K562 (cell line): Measurements from ENCODE around the gene PTPN20. TPM values are rescaled to one million over a fixed set of nuclear protein-coding genes. Genes with fewer than 3 reads are reported as not detected.

Source experiments
- ATAC-seq: fragments of 200-7000 bp; cut with Tn5 transposase; 3 replicates; pipeline ENCODE4 v1.9.1; 2020; ENCODE audit warnings: moderate library complexity
- BruUV-seq: library from RNA; stranded (reverse); fragments of 400-500 nt; replicated peaks from 2 replicates; lab custom pipeline; 2021; lab: Mats Ljungman, UMichigan
- CTCF ChIA-PET: fragments of 300-600 bp; formaldehyde crosslinking; extraction: SDS; loops from one replicate; lab custom pipeline; 2021; ENCODE audit warnings: low intra/inter-chr PET ratio; lab: Yijun Ruan, JAX
- POLR2A ChIA-PET: fragments of 300-600, 350-650 bp; sonication (Branson Sonifier 250); formaldehyde crosslinking; extraction: SDS; loops from one replicate; lab custom pipeline; 2021; ENCODE audit warnings: antibody characterized with exemption, inconsistent platforms; lab: Yijun Ruan, JAX
- DNase-seq, 4 experiments: peaks; one replicate each; pipeline versions ENCODE4 v3.0.0 to v3.0.0-alpha.2; 2011 to 2018; ENCODE audit warnings: low spot score in 3 of 4, mixed read lengths in 3 of 4; ENCODE audit errors: extremely low read depth in 1 of 4
- FAIRE-seq: peaks from 2 replicates; lab custom pipeline; 2011; peaks lifted over from hg19 to GRCh38; lab: Jason Lieb, UNC
- H2AFZ ChIP-seq: 2 replicates; pipeline ENCODE4 v1.6.0; 2011; ENCODE audit warnings: low read depth, low read length, control low read depth, inconsistent platforms
- H3K27ac ChIP-seq: fragments of 200-600 bp; 3 replicates; pipeline ENCODE4 v1.8.0; 2011; ENCODE audit warnings: low read depth, mild to moderate bottlenecking, control low read depth, inconsistent platforms, low read length, moderate library complexity, mixed read lengths; ENCODE audit errors: extremely low read depth
- H3K27me3 ChIP-seq, 2 experiments: fragments of 300-600 bp in 1 of 2; 2 replicates in 1 of 2; 3 replicates in 1 of 2; pipeline versions ENCODE4 v1.6.0 to v1.8.0; 2011; ENCODE audit warnings: inconsistent platforms in 2 of 2, low read length in 2 of 2, mild to moderate bottlenecking in 1 of 2, mixed read lengths in 1 of 2, moderate library complexity in 1 of 2; ENCODE audit not compliant: control insufficient read depth in 2 of 2, insufficient read depth in 2 of 2
- H3K36me3 ChIP-seq: fragments of 300-600 bp; 3 replicates; pipeline ENCODE4 v1.8.0; 2011; ENCODE audit warnings: mild to moderate bottlenecking, low read length, inconsistent platforms; ENCODE audit not compliant: control insufficient read depth, insufficient read depth
- H3K4me1 ChIP-seq, 2 experiments: fragments of 200-600 bp in 1 of 2; replicated peaks in 1 of 2; 2 replicates in 1 of 2; 3 replicates in 1 of 2; pipeline versions ENCODE4 v1.5.1 to v1.8.0; 2011; ENCODE audit warnings: inconsistent platforms in 2 of 2, low read length in 2 of 2, mild to moderate bottlenecking in 1 of 2, mixed read lengths in 1 of 2, moderate library complexity in 1 of 2; ENCODE audit not compliant: control insufficient read depth in 2 of 2, insufficient read depth in 2 of 2
- H3K4me2 ChIP-seq: 2 replicates; pipeline ENCODE4 v1.6.1; 2011; ENCODE audit warnings: low read length, control low read depth, inconsistent platforms, mixed read lengths; ENCODE audit not compliant: insufficient read depth
- H3K4me3 ChIP-seq: fragments of 200-600 bp; sonication (generic), shearing (Covaris generic); 2 replicates; pipeline ENCODE4 v1.5.1; 2016; ENCODE audit warnings: control low read depth, inconsistent platforms
- H3K79me2 ChIP-seq: fragments of 200-600 bp; 3 replicates; pipeline ENCODE4 v1.8.0; 2011; ENCODE audit warnings: low read length, inconsistent platforms; ENCODE audit not compliant: control insufficient read depth, insufficient read depth
- H3K9ac ChIP-seq, 2 experiments: 2 replicates each; pipeline versions ENCODE4 v1.6.0 to v1.6.1; 2011; ENCODE audit warnings: low read depth in 2 of 2, low read length in 2 of 2, control low read depth in 1 of 2, inconsistent platforms in 1 of 2, mild to moderate bottlenecking in 1 of 2, mixed read lengths in 1 of 2; ENCODE audit not compliant: insufficient read depth in 1 of 2
- H3K9me1 ChIP-seq: one replicate; pipeline ENCODE4 v1.6.0; 2011; ENCODE audit warnings: inconsistent platforms, mild to moderate bottlenecking, low read length, moderate library complexity; ENCODE audit not compliant: control insufficient read depth, insufficient read depth
- H3K9me3 ChIP-seq: replicated peaks from 2 replicates; pipeline ENCODE4 v1.5.1; 2011; ENCODE audit warnings: low read depth, low read length, inconsistent platforms; ENCODE audit not compliant: control insufficient read depth, insufficient read depth
- H4K20me1 ChIP-seq: replicated peaks from 2 replicates; pipeline ENCODE4 v1.6.1; 2011; ENCODE audit warnings: low read length, inconsistent platforms, mixed read lengths; ENCODE audit not compliant: control insufficient read depth, insufficient read depth
- ARHGAP35 ChIP-seq: fragments of 450-650 bp; IDR thresholded peaks from 2 replicates; pipeline ENCODE4 v1.6.1; 2018; ENCODE audit not compliant: partially characterized antibody
- CBX8 ChIP-seq: fragments of 200-600 bp; sonication (generic); IDR thresholded peaks from 2 replicates; pipeline ENCODE4 v1.6.1; 2012; ENCODE audit warnings: borderline replicate concordance, mixed run types, low read depth, mild to moderate bottlenecking, moderate library complexity, mixed read lengths, low read length, control low read depth, inconsistent platforms; ENCODE audit not compliant: poor library complexity, severe bottlenecking; ENCODE audit errors: extremely low read depth
- DPF2 ChIP-seq: fragments of 450-650 bp; IDR thresholded peaks from 2 replicates; pipeline ENCODE4 v1.6.1; 2016
- EHMT2 ChIP-seq: fragments of 450-650 bp; IDR thresholded peaks from 2 replicates; pipeline ENCODE4 v1.6.1; 2018; ENCODE audit warnings: antibody characterized with exemption
- ELF4 ChIP-seq: fragments of 450-650 bp; formaldehyde crosslinking; IDR thresholded peaks from 2 replicates; pipeline ENCODE4 v1.4.0; 2022; ENCODE audit warnings: missing genetic modification characterization
- HDAC1 ChIP-seq, 2 experiments: fragments of 450-650 bp; IDR thresholded peaks; 2 replicates each; pipeline ENCODE4 v1.6.1; 2016 to 2017; ENCODE audit warnings: inconsistent platforms in 1 of 2, mild to moderate bottlenecking in 1 of 2, moderate library complexity in 1 of 2
- HDGF ChIP-seq: fragments of 450-650 bp; IDR thresholded peaks from 2 replicates; pipeline ENCODE4 v1.6.1; 2016
- MLLT1 ChIP-seq, 2 experiments: fragments of 450-650 bp; IDR thresholded peaks; 2 replicates each; pipeline ENCODE4 v1.6.1; 2016
- MYBL2 ChIP-seq, 2 experiments: fragments of 450-650 bp in 1 of 2; sonication (generic) in 1 of 2; formaldehyde crosslinking in 1 of 2; IDR thresholded peaks; 2 replicates each; pipeline versions ENCODE4 v1.6.1 to v1.8.1; 2017 to 2022; ENCODE audit warnings: borderline replicate concordance in 1 of 2, inconsistent platforms in 1 of 2, low read depth in 1 of 2, mild to moderate bottlenecking in 1 of 2, missing genetic modification reagents in 1 of 2, moderate library complexity in 1 of 2
- PHF20 ChIP-seq: fragments of 450-650 bp; IDR thresholded peaks from 2 replicates; pipeline ENCODE4 v1.6.1; 2018; ENCODE audit not compliant: partially characterized antibody
- ZC3H11A ChIP-seq: IDR thresholded peaks from 2 replicates; pipeline ENCODE4 v1.6.1; 2012; ENCODE audit warnings: low read depth, low read length, improper control_type of control experiment
- ZC3H4 ChIP-seq: sonication (generic); formaldehyde crosslinking; IDR thresholded peaks from 2 replicates; pipeline ENCODE4 v1.9.0; 2021; ENCODE audit warnings: missing genetic modification reagents, borderline replicate concordance
- ZNF354B ChIP-seq: fragments of 250-450 bp; sonication (Bioruptor Pico); IDR thresholded peaks from 2 replicates; pipeline ENCODE4 v1.4.0; 2020
- WGBS: fragments of 100-300 bp; shearing (Covaris generic); methylation state at CpG from one replicate; pipeline ENCODE4 v1.1.6; 2016; ENCODE audit warnings: low coverage, mixed read lengths; ENCODE audit not compliant: insufficient coverage; ENCODE audit errors: missing lambda C conversion rate; 5-methylcytosine and 5-hydroxymethylcytosine counted together
- in situ Hi-C: fragments of 300-500 bp; cut with MboI; formaldehyde crosslinking; loops from 4 replicates; pipeline ENCODE4 v1.15.0; 2018; ENCODE audit warnings: inconsistent platforms, mixed read lengths
- intact Hi-C: fragments of 100-400 bp; cut with micrococcal nuclease; formaldehyde crosslinking; loops from 2 replicates; pipeline ENCODE4 v1.14.2; 2022
- polyA plus RNA-seq, 8 experiments: library from polyadenylated mRNA; depleted of rRNA in 4 of 8; stranded (reverse) in 5 of 8; unstranded in 3 of 8; fragments of >200 nt; fragmentation: Nextera tagmentation in 2 of 8; fragmentation: Illumina TruSeq in 1 of 8; extraction: Ambion mirVana in 2 of 8; extraction: Trizol in 1 of 8; gene quantifications; 2 replicates each; pipeline versions ENCODE4 v1.2.1 to v1.2.3, GENCODE V29; 2011 to 2014; ENCODE audit warnings: inconsistent platforms in 1 of 8, missing spikeins in 1 of 8
- total RNA-seq, 7 experiments: library from RNA; depleted of rRNA in 6 of 7; stranded (reverse); fragments of >200 nt in 6 of 7; fragmentation: Illumina TruSeq in 2 of 7; extraction: Trizol in 2 of 7; gene quantifications; 2 replicates each; pipeline versions ENCODE4 v1.2.1 to v1.2.3, GENCODE V29; 2011 to 2021; ENCODE audit warnings: low replicate concordance in 1 of 7
- TF ChIP-seq, protein P1 (sequence below): fragments of 450-650 bp; formaldehyde crosslinking; IDR thresholded peaks from 2 replicates; pipeline ENCODE4 v1.4.0; 2022; ENCODE audit warnings: missing genetic modification characterization
- TF ChIP-seq, protein P2 (sequence below): fragments of 450-650 bp; formaldehyde crosslinking; IDR thresholded peaks from 2 replicates; pipeline ENCODE4 v1.4.0; 2022; ENCODE audit warnings: missing genetic modification characterization
- TF ChIP-seq, protein P3 (sequence below): fragments of 450-650 bp; formaldehyde crosslinking; conservative IDR thresholded peaks from 2 replicates; pipeline ENCODE4 v1.4.0; 2022; ENCODE audit warnings: mild to moderate bottlenecking, missing genetic modification characterization

The PTPN20 gene
- total and polyA plus RNA-seq, 9 of the 15 experiments (the other 6 are each of a cell fraction or from before 2014, with no cell fraction given) = 0.03 to 0.18 (median 0.10) TPM; not detected in 6

DNA sequence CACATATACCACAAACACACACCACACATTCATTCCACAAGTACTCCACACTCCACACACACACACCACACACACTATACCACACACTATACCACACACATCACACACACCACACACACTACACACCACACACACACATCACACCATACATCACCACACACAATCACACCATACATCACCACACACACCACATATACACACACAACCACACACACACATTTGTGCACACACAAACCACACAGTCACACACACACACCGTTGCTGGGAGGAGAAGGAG, 112.8 kb downstream of the PTPN20 start:
- Histone ChIP-seq H3K79me2 (no peaks in the 10 kb centered on the region), H3K36me3 (no peaks in the 10 kb centered on the region), H3K4me1 (peaks cover 3 to 7% of the 10 kb centered on the region in 2 experiments; a peak in 1 of 5 replicates), H3K4me2 (no peak overlapping the region), H3K9ac (no peak overlapping the region), H3K9me1 (peaks cover under 1% of the 10 kb centered on the region), H3K27me3 (peaks cover 0 to 35% of the 10 kb centered on the region in 2 experiments; a peak in 2 of 5 replicates), H3K27ac (no peak overlapping the region), H4K20me1 (peaks cover 8% of the 10 kb centered on the region), H3K9me3 (no peaks in the 10 kb centered on the region), H2AFZ (no peak overlapping the region), H3K4me3 (no peak overlapping the region)
- no TSS peak for BruUV-seq
- in situ Hi-C loops (no loop called here), intact Hi-C loops (loop anchor here (2.0 kb wide), 2 partner anchors 289 to 317 kb away; no protein-coding TSS in a partner anchor)
- FAIRE-seq (no peak), ATAC-seq (no peak), DNase-seq (no peak)
- WGBS = 0% methylated on average over 1 of the region's 1 CpG
- CTCF ChIA-PET = interaction anchor here (1.4 to 2.6 kb wide), 2 partner anchors 288 to 317 kb away, joined by 6 to 14 read pairs; no protein-coding TSS in a partner anchor
- POLR2A ChIA-PET = no interaction called here
- TF ChIP-seq PHF20 (peak; percentile 45), MLLT1 (IDR thresholded peaks at IDR 0.05) (peak in 1 of 2 experiments; percentile 57; a peak in 1 of 4 replicates), ARHGAP35 (peak; percentile 38), MYBL2 (IDR thresholded peaks at IDR 0.05; ENCODE audit: low read depth) (peak; percentile 37; the same call in 1 of the 2 replicates), MYBL2 (CRISPR knock-in tag; IDR thresholded peaks at IDR 0.05; ENCODE audit: borderline replicate concordance) (no peak), DPF2 (no peak), HDAC1 (IDR thresholded peaks at IDR 0.05) (0 out of 4 replicates have a peak, but pooled peaks of 1 of the 2 experiments have one; percentile 37), HDGF (0 out of 2 replicates have a peak, but pooled peaks have one; percentile 29), EHMT2 (0 out of 2 replicates have a peak, but pooled peaks have one; percentile 10), ZNF354B (no peak), CBX8 (no peak), ELF4 (0 out of 2 replicates have a peak, but pooled peaks have one; percentile 74), ZC3H4 (CRISPR knock-in tag) (no peak), ZC3H11A (no peak)
- TF ChIP-seq, protein P1, sequence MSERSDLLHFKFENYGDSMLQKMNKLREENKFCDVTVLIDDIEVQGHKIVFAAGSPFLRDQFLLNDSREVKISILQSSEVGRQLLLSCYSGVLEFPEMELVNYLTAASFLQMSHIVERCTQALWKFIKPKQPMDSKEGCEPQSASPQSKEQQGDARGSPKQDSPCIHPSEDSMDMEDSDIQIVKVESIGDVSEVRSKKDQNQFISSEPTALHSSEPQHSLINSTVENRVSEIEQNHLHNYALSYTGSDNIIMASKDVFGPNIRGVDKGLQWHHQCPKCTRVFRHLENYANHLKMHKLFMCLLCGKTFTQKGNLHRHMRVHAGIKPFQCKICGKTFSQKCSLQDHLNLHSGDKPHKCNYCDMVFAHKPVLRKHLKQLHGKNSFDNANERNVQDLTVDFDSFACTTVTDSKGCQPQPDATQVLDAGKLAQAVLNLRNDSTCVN (CRISPR knock-in tag) = peak; percentile 44; the same call in 1 of the 2 replicates
- TF ChIP-seq, protein P2, sequence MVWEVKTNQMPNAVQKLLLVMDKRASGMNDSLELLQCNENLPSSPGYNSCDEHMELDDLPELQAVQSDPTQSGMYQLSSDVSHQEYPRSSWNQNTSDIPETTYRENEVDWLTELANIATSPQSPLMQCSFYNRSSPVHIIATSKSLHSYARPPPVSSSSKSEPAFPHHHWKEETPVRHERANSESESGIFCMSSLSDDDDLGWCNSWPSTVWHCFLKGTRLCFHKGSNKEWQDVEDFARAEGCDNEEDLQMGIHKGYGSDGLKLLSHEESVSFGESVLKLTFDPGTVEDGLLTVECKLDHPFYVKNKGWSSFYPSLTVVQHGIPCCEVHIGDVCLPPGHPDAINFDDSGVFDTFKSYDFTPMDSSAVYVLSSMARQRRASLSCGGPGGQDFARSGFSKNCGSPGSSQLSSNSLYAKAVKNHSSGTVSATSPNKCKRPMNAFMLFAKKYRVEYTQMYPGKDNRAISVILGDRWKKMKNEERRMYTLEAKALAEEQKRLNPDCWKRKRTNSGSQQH (CRISPR knock-in tag) = 0 out of 2 replicates have a peak, but pooled peaks have one; percentile 19
- TF ChIP-seq, protein P3, sequence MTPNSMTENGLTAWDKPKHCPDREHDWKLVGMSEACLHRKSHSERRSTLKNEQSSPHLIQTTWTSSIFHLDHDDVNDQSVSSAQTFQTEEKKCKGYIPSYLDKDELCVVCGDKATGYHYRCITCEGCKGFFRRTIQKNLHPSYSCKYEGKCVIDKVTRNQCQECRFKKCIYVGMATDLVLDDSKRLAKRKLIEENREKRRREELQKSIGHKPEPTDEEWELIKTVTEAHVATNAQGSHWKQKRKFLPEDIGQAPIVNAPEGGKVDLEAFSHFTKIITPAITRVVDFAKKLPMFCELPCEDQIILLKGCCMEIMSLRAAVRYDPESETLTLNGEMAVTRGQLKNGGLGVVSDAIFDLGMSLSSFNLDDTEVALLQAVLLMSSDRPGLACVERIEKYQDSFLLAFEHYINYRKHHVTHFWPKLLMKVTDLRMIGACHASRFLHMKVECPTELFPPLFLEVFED (CRISPR knock-in tag) = peak; percentile 60; the same call in 1 of the 2 replicates
